OCI-LY1 (cell line): Measurements from ENCODE around the gene COL7A1.

Source experiments
- H2AFZ ChIP-seq: fragments of 200-600 bp; sonication (generic), shearing (Covaris generic); 2 replicates; pipeline ENCODE4 v1.6.0; 2014; ENCODE audit warnings: antibody characterized with exemption, mild to moderate bottlenecking, low read length
- H3F3A ChIP-seq: fragments of 200-600 bp; sonication (generic), shearing (Covaris generic); 2 replicates; pipeline ENCODE4 v1.6.0; 2014; ENCODE audit warnings: mild to moderate bottlenecking, antibody characterized with exemption, low read length, moderate library complexity; ENCODE audit not compliant: insufficient read depth
- H3K27ac ChIP-seq: fragments of 200-600 bp; sonication (generic); 2 replicates; pipeline ENCODE4 v1.5.1; 2014; ENCODE audit warnings: low read length, mixed run types, mild to moderate bottlenecking, low read depth; ENCODE audit not compliant: poor library complexity, severe bottlenecking
- H3K27me3 ChIP-seq: fragments of 200-600 bp; sonication (generic); 2 replicates; pipeline ENCODE4 v1.6.0; 2014; ENCODE audit warnings: antibody characterized with exemption, mild to moderate bottlenecking, low read length, moderate library complexity; ENCODE audit not compliant: insufficient read depth
- H3K36me3 ChIP-seq: fragments of 200-600 bp; sonication (generic); 2 replicates; pipeline ENCODE4 v1.6.1; 2014; ENCODE audit warnings: mild to moderate bottlenecking, antibody characterized with exemption, low read length, moderate library complexity, mixed read lengths; ENCODE audit not compliant: insufficient read depth
- H3K4me1 ChIP-seq: fragments of 200-600 bp; sonication (generic); 2 replicates; pipeline ENCODE4 v1.5.1; 2014; ENCODE audit warnings: mild to moderate bottlenecking, low read length, moderate library complexity; ENCODE audit not compliant: insufficient read depth, severe bottlenecking
- H3K4me2 ChIP-seq: fragments of 200-600 bp; sonication (generic), shearing (Covaris generic); 2 replicates; pipeline ENCODE4 v1.6.1; 2014; ENCODE audit warnings: low read length
- H3K4me3 ChIP-seq: fragments of 200-600 bp; sonication (generic); 2 replicates; pipeline ENCODE4 v1.5.1; 2014; ENCODE audit warnings: low read length, low read depth, mild to moderate bottlenecking, mixed read lengths; ENCODE audit not compliant: poor library complexity, severe bottlenecking
- H3K79me2 ChIP-seq: fragments of 200-600 bp; shearing (Covaris generic); 2 replicates; pipeline ENCODE4 v1.6.1; 2016; ENCODE audit warnings: mixed run types, low read length, mixed read lengths; ENCODE audit not compliant: insufficient read depth
- H3K9ac ChIP-seq: fragments of 200-600 bp; sonication (generic), shearing (Covaris generic); 2 replicates; pipeline ENCODE4 v1.6.1; 2014; ENCODE audit warnings: mild to moderate bottlenecking, low read length, mixed read lengths
- H3K9me2 ChIP-seq: fragments of 200-600 bp; sonication (generic), shearing (Covaris generic); 2 replicates; pipeline ENCODE4 v1.6.1; 2014; ENCODE audit warnings: low read depth, mild to moderate bottlenecking, low read length, mixed read lengths
- H3K9me3 ChIP-seq: fragments of 200-600 bp; shearing (Covaris generic); 2 replicates; pipeline ENCODE4 v1.6.1; 2014; ENCODE audit warnings: low read length, mixed read lengths
- H4K20me1 ChIP-seq: fragments of 200-600 bp; sonication (generic), shearing (Covaris generic); 2 replicates; pipeline ENCODE4 v1.6.0; 2016; ENCODE audit warnings: mild to moderate bottlenecking, low read length; ENCODE audit not compliant: insufficient read depth
- CTCF ChIP-seq: fragments of 200-600 bp; sonication (generic), shearing (Covaris generic); IDR thresholded peaks from 2 replicates; pipeline ENCODE4 v1.5.1; 2017; ENCODE audit warnings: mild to moderate bottlenecking, antibody characterized with exemption, low read length, moderate library complexity, mixed read lengths
- EZH2 ChIP-seq: fragments of 200-600 bp; sonication (generic), shearing (Covaris generic); IDR thresholded peaks from 2 replicates; pipeline ENCODE4 v1.8.0; 2017; ENCODE audit warnings: borderline replicate concordance, mixed run types, mild to moderate bottlenecking, antibody characterized with exemption, low read length, moderate library complexity, mixed read lengths

The COL7A1 gene

GRCh38 chr3:48584836-48585235, 10.3 kb downstream of the COL7A1 start:
- Histone ChIP-seq H3K9me2 (no peaks in the 10 kb centered on the region), H4K20me1 (no peaks in the 10 kb centered on the region), H3K4me2 (no peak overlapping the region), H3F3A (no peaks in the 10 kb centered on the region), H3K36me3 (no peaks in the 10 kb centered on the region), H3K9ac (no peak overlapping the region), H3K4me1 (no peaks in the 10 kb centered on the region), H3K9me3 (no peaks in the 10 kb centered on the region), H3K4me3 (no peak overlapping the region), H3K79me2 (no peaks in the 10 kb centered on the region), H3K27me3 (peaks cover 7% of the 10 kb centered on the region; the same call in 1 of the 2 replicates), H2AFZ (no peak overlapping the region), H3K27ac (no peak overlapping the region)
- TF ChIP-seq CTCF (no peak), EZH2 (no peak)

- H3K9ac ChIP-seq: no peak overlapping the region
- H3K4me2 ChIP-seq: no peak overlapping the region
- H4K20me1 ChIP-seq: no peaks in the 10 kb centered on the region
- no peak overlapping the region for H2AFZ ChIP-seq
- peaks cover 7% of the 10 kb centered on the region; the same call in 1 of the 2 replicates for H3K27me3 ChIP-seq
- no peak overlapping the region for H3K4me3 ChIP-seq
- H3K79me2 ChIP-seq: no peaks in the 10 kb centered on the region
- no peaks in the 10 kb centered on the region for H3K9me2 ChIP-seq
- no peaks in the 10 kb centered on the region for H3K36me3 ChIP-seq
- no peaks in the 10 kb centered on the region for H3F3A ChIP-seq
- no peaks in the 10 kb centered on the region for H3K4me1 ChIP-seq
- no peaks in the 10 kb centered on the region for H3K9me3 ChIP-seq
- TF ChIP-seq EZH2 (no peak), CTCF (peak; percentile 10; the same call in 1 of the 2 replicates)
- H3K27ac ChIP-seq: no peak overlapping the region
Observed at GRCh38 chr3:48581621-48582481, 13.3 kb downstream of the COL7A1 start.

DNA sequence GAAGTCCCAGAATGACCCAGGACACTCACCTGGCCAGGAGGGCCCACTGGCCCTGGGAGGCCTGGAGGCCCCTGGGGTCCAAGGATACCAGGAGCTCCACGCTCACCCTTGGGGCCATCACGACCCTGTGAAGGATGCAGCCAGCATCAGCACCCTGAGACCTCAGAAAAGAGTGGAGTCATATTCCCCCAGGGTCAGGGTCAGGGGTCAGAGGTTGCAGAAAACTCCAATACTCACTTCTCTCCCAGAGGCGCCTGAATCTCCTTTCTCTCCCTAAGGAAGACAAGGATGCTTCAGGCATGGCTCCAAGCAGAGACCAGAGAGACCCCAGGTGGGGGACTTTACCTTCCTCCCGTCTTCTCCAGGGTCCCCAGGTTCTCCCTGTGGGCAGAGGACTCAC, 18.5 kb downstream of the COL7A1 start:
- Histone ChIP-seq H3K4me2 (no peak overlapping the region), H3K27ac (no peak overlapping the region), H3K9ac (no peak overlapping the region), H3F3A (no peaks in the 10 kb centered on the region), H3K27me3 (0 out of 2 replicates have a peak, but pooled peaks cover under 1% of the 10 kb centered on the region), H3K4me3 (no peak overlapping the region), H4K20me1 (no peaks in the 10 kb centered on the region), H3K9me3 (no peaks in the 10 kb centered on the region), H3K9me2 (no peaks in the 10 kb centered on the region), H3K79me2 (no peaks in the 10 kb centered on the region), H2AFZ (no peak overlapping the region), H3K36me3 (no peaks in the 10 kb centered on the region), H3K4me1 (no peaks in the 10 kb centered on the region)
- TF ChIP-seq CTCF: no peak
- TF ChIP-seq EZH2: no peak
